HFFc6 (cell line): ENCODE measurements around the gene RPL35. TPM values are rescaled to one million over a fixed set of nuclear protein-coding genes. Genes with fewer than 3 reads are reported as not detected.

ENCODE experiments used
- DNase-seq: peaks from one replicate; pipeline ENCODE4 v3.0.0-alpha.2; 2018
- H3K27ac Mint-ChIP-seq: 2 replicates; pipeline ENCODE4 v1.8.0; 2020; ENCODE audit warnings: mild to moderate bottlenecking, mixed read lengths
- H3K27me3 Mint-ChIP-seq: 2 replicates; pipeline ENCODE4 v1.8.0; 2021; ENCODE audit warnings: mild to moderate bottlenecking, moderate library complexity, mixed read lengths; ENCODE audit not compliant: insufficient read depth
- H3K36me3 Mint-ChIP-seq: 2 replicates; pipeline ENCODE4 v1.8.0; 2021; ENCODE audit warnings: low read depth, mixed read lengths
- H3K4me1 Mint-ChIP-seq: 2 replicates; pipeline ENCODE4 v1.8.0; 2020; ENCODE audit warnings: low read depth, mixed read lengths
- H3K4me3 Mint-ChIP-seq: 2 replicates; pipeline ENCODE4 v1.8.0; 2020; ENCODE audit warnings: mild to moderate bottlenecking, moderate library complexity, mixed read lengths
- H3K9me3 Mint-ChIP-seq: 2 replicates; pipeline ENCODE4 v1.8.0; 2020; ENCODE audit warnings: mild to moderate bottlenecking, mixed read lengths
- CTCF ChIP-seq: fragments of 200-600 bp; sonication (generic); IDR thresholded peaks from 2 replicates; pipeline ENCODE4 v1.5.0; 2021; ENCODE audit warnings: antibody characterized with exemption, mild to moderate bottlenecking
- total RNA-seq, 6 experiments: library from RNA; stranded (reverse); fragmentation: NEBNext Ultra II Directional; extraction: Animal tissue kit (Norgen Biotek cat#: 25700); gene quantifications; 2 replicates in 1 of 6; 3 replicates in 5 of 6; pipeline ENCODE4 v1.2.3, GENCODE V29; 2021

The RPL35 gene
- total RNA-seq, 6 experiments from 2014 or later: 1,470 to 1,706 (median 1,550) TPM

- peaks cover 25% of the 10 kb centered on the region for H3K4me1 Mint-ChIP-seq
- no peak for TF ChIP-seq CTCF
- DNase-seq: no peak
- H3K27me3 Mint-ChIP-seq: no peaks in the 10 kb centered on the region; the same call in none of the 2 replicates
- no peak overlapping the region for H3K27ac Mint-ChIP-seq
- no peaks in the 10 kb centered on the region for H3K9me3 Mint-ChIP-seq
- H3K4me3 Mint-ChIP-seq: no peak overlapping the region
- no peaks in the 10 kb centered on the region for H3K36me3 Mint-ChIP-seq
These were observed 30.0 kb downstream of the RPL35 start for GRCh38 chr9:124831642-124832364.

DNA sequence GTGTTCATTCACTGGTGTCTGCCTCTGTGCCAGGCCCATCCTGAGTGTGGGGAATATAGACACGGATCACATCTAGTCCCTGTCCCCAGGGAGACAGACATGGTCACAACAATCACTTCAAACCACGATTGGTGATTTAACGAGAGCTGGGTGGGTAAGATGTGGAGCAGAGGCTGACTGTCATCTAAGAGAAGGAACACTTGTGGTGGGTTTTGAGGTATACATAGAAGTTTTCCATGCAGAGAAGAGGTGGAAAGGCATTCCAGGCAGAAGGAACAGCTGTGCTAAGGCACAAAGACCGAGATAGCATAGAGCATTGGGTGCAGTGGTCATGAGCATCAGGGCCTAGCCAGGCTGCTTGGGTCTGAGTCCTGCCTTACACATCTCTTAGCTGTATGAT, 31.2 kb downstream of the RPL35 start:
- no peak for DNase-seq
- no peak overlapping the region for H3K4me3 Mint-ChIP-seq
- peaks cover 6% of the 10 kb centered on the region for H3K9me3 Mint-ChIP-seq
- peaks cover 24% of the 10 kb centered on the region for H3K4me1 Mint-ChIP-seq
- peaks cover 5% of the 10 kb centered on the region; the same call in 1 of the 2 replicates for H3K36me3 Mint-ChIP-seq
- H3K27me3 Mint-ChIP-seq: no peaks in the 10 kb centered on the region; the same call in none of the 2 replicates
- H3K27ac Mint-ChIP-seq: no peak overlapping the region; the same call in 1 of the 2 replicates
- TF ChIP-seq CTCF: no peak

GRCh38 chr9:124829334-124829669, 32.5 kb downstream of the RPL35 start:
- no peak overlapping the region for H3K27ac Mint-ChIP-seq
- H3K27me3 Mint-ChIP-seq: no peaks in the 10 kb centered on the region; the same call in none of the 2 replicates
- peaks cover 11% of the 10 kb centered on the region for H3K4me1 Mint-ChIP-seq
- no peak for TF ChIP-seq CTCF
- DNase-seq: no peak
- peaks cover 6% of the 10 kb centered on the region for H3K9me3 Mint-ChIP-seq
- no peak overlapping the region for H3K4me3 Mint-ChIP-seq
- H3K36me3 Mint-ChIP-seq: peaks cover 5% of the 10 kb centered on the region; the same call in 1 of the 2 replicates

- Mint-ChIP-seq H3K9me3 (peaks cover 6% of the 10 kb centered on the region), H3K27me3 (no peaks in the 10 kb centered on the region; the same call in none of the 2 replicates), H3K4me1 (peaks cover 7% of the 10 kb centered on the region; the same call in 1 of the 2 replicates), H3K27ac (no peak overlapping the region; the same call in 1 of the 2 replicates), H3K36me3 (peaks cover 5% of the 10 kb centered on the region; the same call in 1 of the 2 replicates), H3K4me3 (no peak overlapping the region)
- no peak for DNase-seq
- no peak for TF ChIP-seq CTCF
These were observed 33.0 kb downstream of the RPL35 start for GRCh38 chr9:124828489-124829333.

DNA sequence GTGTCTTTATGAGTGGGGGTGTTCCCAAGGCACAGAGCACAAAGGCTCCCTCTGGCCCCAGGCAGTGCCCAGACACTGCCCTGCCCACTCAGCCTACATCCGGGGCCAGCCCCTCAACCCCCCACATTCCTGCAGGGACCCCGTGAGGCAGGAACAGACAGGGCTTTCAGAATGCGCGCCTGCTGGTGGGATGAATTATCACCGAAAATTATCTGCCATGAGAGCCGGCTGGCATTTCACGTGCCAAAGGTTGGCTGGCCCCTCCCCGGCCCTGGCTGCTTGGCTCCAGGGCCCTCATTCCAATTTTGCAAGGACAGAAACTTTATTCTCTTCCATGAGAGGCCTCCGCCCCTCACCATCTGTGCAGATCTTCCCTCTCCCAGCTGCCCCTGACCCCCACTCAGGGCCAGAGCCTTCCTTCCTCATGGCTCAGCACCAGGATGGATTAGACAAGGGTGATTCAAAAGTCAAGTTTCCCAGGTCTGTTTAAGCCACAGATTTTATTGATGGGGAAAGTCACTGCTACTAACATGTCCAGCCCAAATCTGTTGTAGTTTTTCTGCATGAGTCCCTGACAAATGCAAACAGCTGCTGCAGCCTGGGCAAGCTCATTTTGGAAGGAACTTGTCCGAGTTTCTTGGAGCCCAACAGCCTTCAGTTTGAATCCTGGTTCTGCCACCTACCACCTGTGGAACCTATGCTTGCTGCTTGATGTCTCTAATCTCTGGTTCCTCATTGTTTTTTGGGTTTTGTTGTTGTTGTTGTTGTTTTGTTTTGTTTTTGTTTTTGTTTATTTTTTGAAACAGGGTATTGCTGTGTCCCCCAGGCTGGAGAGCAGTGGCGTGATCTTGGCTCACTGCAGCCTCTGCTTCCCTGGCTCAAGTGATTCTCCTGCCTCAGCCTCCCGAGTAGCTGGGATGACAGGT, 40.8 kb downstream of the RPL35 start:
- no peak for TF ChIP-seq CTCF
- no peaks in the 10 kb centered on the region for H3K36me3 Mint-ChIP-seq
- H3K27ac Mint-ChIP-seq: no peak overlapping the region
- no peak overlapping the region for H3K4me3 Mint-ChIP-seq
- peaks cover 3% of the 10 kb centered on the region; the same call in 1 of the 2 replicates for H3K27me3 Mint-ChIP-seq
- no peak for DNase-seq
- H3K9me3 Mint-ChIP-seq: no peaks in the 10 kb centered on the region
- H3K4me1 Mint-ChIP-seq: peaks cover 27% of the 10 kb centered on the region
